GM12878 (cell line): ENCODE measurements around the gene GSS.

Experiments
- CTCF ChIP-seq, 3 experiments: IDR thresholded peaks in 2 of 3; conservative IDR thresholded peaks in 1 of 3; 2 replicates each; pipeline ENCODE4 v1.5.1; 2011; ENCODE audit warnings: low read depth in 3 of 3, low read length in 3 of 3, mild to moderate bottlenecking in 3 of 3, control low read depth in 2 of 3, moderate library complexity in 2 of 3, inconsistent platforms in 1 of 3, mixed read lengths in 1 of 3; ENCODE audit not compliant: control insufficient read depth in 2 of 3, insufficient read depth in 1 of 3; ENCODE audit errors: extremely low read depth in 1 of 3
- FOXM1 ChIP-seq: IDR thresholded peaks from 2 replicates; pipeline ENCODE4 v1.6.1; 2012; ENCODE audit warnings: low read depth, mild to moderate bottlenecking, inconsistent platforms, low read length, moderate library complexity
- HDAC2 ChIP-seq: fragments of 200-600 bp; sonication (generic); IDR thresholded peaks from 2 replicates; pipeline ENCODE4 v1.6.1; 2017
- KDM1A ChIP-seq: fragments of 200-600 bp; sonication (generic); IDR thresholded peaks from 2 replicates; pipeline ENCODE4 v1.6.1; 2016; ENCODE audit warnings: borderline replicate concordance
- MAX ChIP-seq: IDR thresholded peaks from 2 replicates; pipeline ENCODE4 v1.6.1; 2012; ENCODE audit warnings: low read depth, low read length, improper control_type of control experiment
- MTA3 ChIP-seq: IDR thresholded peaks from 2 replicates; pipeline ENCODE4 v1.6.1; 2012; ENCODE audit warnings: low read length, inconsistent platforms, borderline replicate concordance
- POLR2A ChIP-seq: IDR thresholded peaks from 2 replicates; pipeline ENCODE4 v1.6.1; 2011; ENCODE audit warnings: low read depth, mild to moderate bottlenecking, low read length
- POLR2AphosphoS5 ChIP-seq: IDR thresholded peaks from 2 replicates; pipeline ENCODE4 v1.6.1; 2011; ENCODE audit warnings: mild to moderate bottlenecking, low read length, inconsistent platforms
- TAF1 ChIP-seq: IDR thresholded peaks from 2 replicates; pipeline ENCODE4 v1.6.1; 2011; ENCODE audit warnings: mild to moderate bottlenecking, low read depth, low read length, borderline replicate concordance
- USF1 ChIP-seq: IDR thresholded peaks from 2 replicates; pipeline ENCODE4 v1.6.1; 2011; ENCODE audit warnings: borderline replicate concordance, low read depth, mild to moderate bottlenecking, moderate library complexity, mixed read lengths, low read length; ENCODE audit not compliant: insufficient read depth; ENCODE audit errors: extremely low read length
- YY1 ChIP-seq: IDR thresholded peaks from 2 replicates; pipeline ENCODE4 v1.6.1; 2011; ENCODE audit warnings: low read depth, mild to moderate bottlenecking, low read length
- ZBTB33 ChIP-seq: fragments of 450-650 bp; IDR thresholded peaks from 2 replicates; pipeline ENCODE4 v1.6.1; 2017; ENCODE audit warnings: mild to moderate bottlenecking

GRCh38 chr20:34970193-34970840 lies 14.7 kb upstream of the GSS start:
- TF ChIP-seq MTA3 (no peak), POLR2A (no peak), POLR2AphosphoS5 (no peak), ZBTB33 (no peak), KDM1A (no peak), HDAC2 (no peak), USF1 (no peak), YY1 (no peak), MAX (no peak), FOXM1 (no peak), CTCF (IDR thresholded peaks at IDR 0.05 in 2 of 3, conservative IDR thresholded peaks at IDR 0.05 in 1 of 3; ENCODE audit: control insufficient read depth in 2 of 3, extremely low read depth in 1 of 3, insufficient read depth in 1 of 3, low read depth in 3 of 3, low read length in 3 of 3) (no peak), TAF1 (no peak)
